Neural cell (in vitro differentiated cells): ENCODE data around the gene POFUT1. TPM values are rescaled to one million over a fixed set of nuclear protein-coding genes. Genes with fewer than 3 reads are reported as not detected.

Experiments used
- H2AFZ ChIP-seq: fragments of 200-600, 300-800 bp; sonication (generic), shearing (Covaris generic); 2 replicates; pipeline ENCODE4 v1.6.0; 2014; ENCODE audit warnings: low read depth, mild to moderate bottlenecking, antibody characterized with exemption, low read length, moderate library complexity
- H3F3A ChIP-seq: fragments of 200-600 bp; shearing (Covaris generic); 2 replicates; pipeline ENCODE4 v1.6.1; 2016; ENCODE audit warnings: mild to moderate bottlenecking, moderate library complexity, mixed read lengths, antibody characterized with exemption, low read length; ENCODE audit not compliant: insufficient read depth, poor library complexity, severe bottlenecking
- H3K27ac ChIP-seq: fragments of 200-600, 300-800 bp; sonication (generic), shearing (Covaris generic); 2 replicates; pipeline ENCODE4 v1.5.1; 2014; ENCODE audit warnings: mild to moderate bottlenecking, low read length, moderate library complexity
- H3K27me3 ChIP-seq: fragments of 300-800, 200-600 bp; sonication (generic), shearing (Covaris generic); 2 replicates; pipeline ENCODE4 v1.6.0; 2014; ENCODE audit warnings: mild to moderate bottlenecking, low read depth, low read length, moderate library complexity; ENCODE audit not compliant: insufficient read depth
- H3K36me3 ChIP-seq: fragments of 300-800, 200-600 bp; sonication (generic), shearing (Covaris generic); 2 replicates; pipeline ENCODE4 v1.5.1; 2014; ENCODE audit warnings: mild to moderate bottlenecking, antibody characterized with exemption, low read length, moderate library complexity; ENCODE audit not compliant: insufficient read depth
- H3K4me2 ChIP-seq: fragments of 300-800, 200-600 bp; sonication (generic), shearing (Covaris generic); 2 replicates; pipeline ENCODE4 v1.6.0; 2014; ENCODE audit warnings: mild to moderate bottlenecking, low read length
- H3K4me3 ChIP-seq: fragments of 300-800, 200-600 bp; sonication (generic), shearing (Covaris generic); 2 replicates; pipeline ENCODE4 v1.5.1; 2014; ENCODE audit warnings: mild to moderate bottlenecking, low read length, moderate library complexity
- H3K79me2 ChIP-seq: fragments of 200-600 bp; shearing (Covaris generic); replicated peaks from 2 replicates; pipeline ENCODE4 v1.6.0; 2014; ENCODE audit warnings: mild to moderate bottlenecking, low read length, moderate library complexity; ENCODE audit not compliant: insufficient read depth
- H3K9ac ChIP-seq: fragments of 300-800, 200-600 bp; sonication (generic), shearing (Covaris generic); 2 replicates; pipeline ENCODE4 v1.6.1; 2016; ENCODE audit warnings: mild to moderate bottlenecking, low read length, mixed read lengths
- H3K9me2 ChIP-seq: fragments of 200-600 bp; shearing (Covaris generic); 2 replicates; pipeline ENCODE4 v1.6.1; 2016; ENCODE audit warnings: mild to moderate bottlenecking, low read length, mixed read lengths; ENCODE audit not compliant: insufficient read depth
- H3K9me3 ChIP-seq: fragments of 200-600, 300-800 bp; sonication (generic), shearing (Covaris generic); 2 replicates; pipeline ENCODE4 v1.6.1; 2016; ENCODE audit warnings: mild to moderate bottlenecking, mixed run types, low read length, moderate library complexity, mixed read lengths
- H4K20me1 ChIP-seq: fragments of 200-600 bp; shearing (Covaris generic); 2 replicates; pipeline ENCODE4 v1.6.1; 2016; ENCODE audit warnings: mild to moderate bottlenecking, mixed run types; ENCODE audit not compliant: insufficient read depth
- EP300 ChIP-seq: fragments of 450-650 bp; conservative IDR thresholded peaks from 2 replicates; pipeline ENCODE4 v1.6.1; 2014; ENCODE audit warnings: antibody characterized with exemption, mild to moderate bottlenecking, moderate library complexity; ENCODE audit not compliant: poor library complexity, severe bottlenecking
- EZH2 ChIP-seq: fragments of 200-600, 300-800 bp; shearing (Covaris generic), sonication (generic); IDR thresholded peaks from 2 replicates; pipeline ENCODE4 v1.6.1; 2014; ENCODE audit warnings: antibody characterized with exemption, low read length, borderline replicate concordance, mild to moderate bottlenecking; ENCODE audit not compliant: insufficient read depth, poor library complexity, severe bottlenecking
- MXI1 ChIP-seq: fragments of 450-650 bp; conservative IDR thresholded peaks from 2 replicates; pipeline ENCODE4 v1.6.1; 2014; ENCODE audit warnings: antibody characterized with exemption, mild to moderate bottlenecking; ENCODE audit not compliant: poor library complexity, severe bottlenecking
- POLR2AphosphoS5 ChIP-seq: IDR thresholded peaks from 2 replicates; pipeline ENCODE4 v1.6.1; 2012
- RAD21 ChIP-seq: fragments of 450-650 bp; conservative IDR thresholded peaks from 2 replicates; pipeline ENCODE4 v1.6.1; 2014; ENCODE audit warnings: antibody characterized with exemption, mild to moderate bottlenecking, moderate library complexity
- SMC3 ChIP-seq: fragments of 450-650 bp; conservative IDR thresholded peaks from 2 replicates; pipeline ENCODE4 v1.6.1; 2014; ENCODE audit warnings: antibody characterized with exemption, mild to moderate bottlenecking, moderate library complexity; ENCODE audit not compliant: poor library complexity
- TAF1 ChIP-seq: IDR thresholded peaks from 2 replicates; pipeline ENCODE4 v1.6.1; 2012; ENCODE audit warnings: low read depth
- polyA plus RNA-seq: library from polyadenylated mRNA; depleted of rRNA; stranded (reverse); fragments of >200 nt; gene quantifications from 2 replicates; pipeline ENCODE4 v1.2.3, GENCODE V29; 2014
- TF ChIP-seq, protein P1 (sequence below): fragments of 450-650 bp; IDR thresholded peaks from 2 replicates; pipeline ENCODE4 v1.5.1; 2014; ENCODE audit warnings: antibody characterized with exemption, mild to moderate bottlenecking, moderate library complexity; ENCODE audit not compliant: poor library complexity, severe bottlenecking
- TF ChIP-seq, protein P2 (sequence below): IDR thresholded peaks from 2 replicates; pipeline ENCODE4 v1.6.1; 2012; ENCODE audit warnings: borderline replicate concordance

The POFUT1 gene
- polyA plus RNA-seq, 1 donor from 2014 or later: 14.0 TPM

DNA sequence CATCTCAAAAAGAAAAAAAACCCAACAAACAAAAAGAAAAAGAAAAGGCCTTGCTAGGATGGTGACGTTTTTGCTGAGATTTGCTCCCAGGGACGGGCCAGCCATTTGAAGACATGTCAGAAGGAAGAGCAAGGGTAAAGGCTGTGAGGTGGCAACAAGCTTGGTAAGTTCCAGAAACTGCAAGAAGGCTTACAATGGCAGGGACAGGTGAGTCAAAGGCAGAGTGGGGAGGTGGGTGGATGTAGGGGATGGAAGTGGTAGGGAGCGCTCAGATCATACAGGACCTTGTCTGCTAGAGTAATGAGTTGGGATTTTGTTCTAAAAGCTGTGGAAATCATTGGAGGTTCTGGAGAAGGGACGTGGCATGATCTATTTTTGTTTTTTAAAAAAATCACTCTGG lies 74.0 kb downstream of the POFUT1 start:
- no peaks in the 10 kb centered on the region for H3K9me2 ChIP-seq
- H4K20me1 ChIP-seq: no peaks in the 10 kb centered on the region
- no peak overlapping the region for H3K4me3 ChIP-seq
- H3K9me3 ChIP-seq: no peaks in the 10 kb centered on the region
- H3K27me3 ChIP-seq: no peaks in the 10 kb centered on the region
- peaks cover 32% of the 10 kb centered on the region for H3K79me2 ChIP-seq
- no peak overlapping the region for H3K4me2 ChIP-seq
- no peaks in the 10 kb centered on the region for H3K36me3 ChIP-seq
- no peaks in the 10 kb centered on the region for H3F3A ChIP-seq
- TF ChIP-seq TAF1 (no peak), SMC3 (no peak), RAD21 (no peak), POLR2AphosphoS5 (no peak), EP300 (no peak), EZH2 (no peak), MXI1 (no peak)
- TF ChIP-seq, protein P1, sequence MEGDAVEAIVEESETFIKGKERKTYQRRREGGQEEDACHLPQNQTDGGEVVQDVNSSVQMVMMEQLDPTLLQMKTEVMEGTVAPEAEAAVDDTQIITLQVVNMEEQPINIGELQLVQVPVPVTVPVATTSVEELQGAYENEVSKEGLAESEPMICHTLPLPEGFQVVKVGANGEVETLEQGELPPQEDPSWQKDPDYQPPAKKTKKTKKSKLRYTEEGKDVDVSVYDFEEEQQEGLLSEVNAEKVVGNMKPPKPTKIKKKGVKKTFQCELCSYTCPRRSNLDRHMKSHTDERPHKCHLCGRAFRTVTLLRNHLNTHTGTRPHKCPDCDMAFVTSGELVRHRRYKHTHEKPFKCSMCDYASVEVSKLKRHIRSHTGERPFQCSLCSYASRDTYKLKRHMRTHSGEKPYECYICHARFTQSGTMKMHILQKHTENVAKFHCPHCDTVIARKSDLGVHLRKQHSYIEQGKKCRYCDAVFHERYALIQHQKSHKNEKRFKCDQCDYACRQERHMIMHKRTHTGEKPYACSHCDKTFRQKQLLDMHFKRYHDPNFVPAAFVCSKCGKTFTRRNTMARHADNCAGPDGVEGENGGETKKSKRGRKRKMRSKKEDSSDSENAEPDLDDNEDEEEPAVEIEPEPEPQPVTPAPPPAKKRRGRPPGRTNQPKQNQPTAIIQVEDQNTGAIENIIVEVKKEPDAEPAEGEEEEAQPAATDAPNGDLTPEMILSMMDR: no peak
- TF ChIP-seq, protein P2, sequence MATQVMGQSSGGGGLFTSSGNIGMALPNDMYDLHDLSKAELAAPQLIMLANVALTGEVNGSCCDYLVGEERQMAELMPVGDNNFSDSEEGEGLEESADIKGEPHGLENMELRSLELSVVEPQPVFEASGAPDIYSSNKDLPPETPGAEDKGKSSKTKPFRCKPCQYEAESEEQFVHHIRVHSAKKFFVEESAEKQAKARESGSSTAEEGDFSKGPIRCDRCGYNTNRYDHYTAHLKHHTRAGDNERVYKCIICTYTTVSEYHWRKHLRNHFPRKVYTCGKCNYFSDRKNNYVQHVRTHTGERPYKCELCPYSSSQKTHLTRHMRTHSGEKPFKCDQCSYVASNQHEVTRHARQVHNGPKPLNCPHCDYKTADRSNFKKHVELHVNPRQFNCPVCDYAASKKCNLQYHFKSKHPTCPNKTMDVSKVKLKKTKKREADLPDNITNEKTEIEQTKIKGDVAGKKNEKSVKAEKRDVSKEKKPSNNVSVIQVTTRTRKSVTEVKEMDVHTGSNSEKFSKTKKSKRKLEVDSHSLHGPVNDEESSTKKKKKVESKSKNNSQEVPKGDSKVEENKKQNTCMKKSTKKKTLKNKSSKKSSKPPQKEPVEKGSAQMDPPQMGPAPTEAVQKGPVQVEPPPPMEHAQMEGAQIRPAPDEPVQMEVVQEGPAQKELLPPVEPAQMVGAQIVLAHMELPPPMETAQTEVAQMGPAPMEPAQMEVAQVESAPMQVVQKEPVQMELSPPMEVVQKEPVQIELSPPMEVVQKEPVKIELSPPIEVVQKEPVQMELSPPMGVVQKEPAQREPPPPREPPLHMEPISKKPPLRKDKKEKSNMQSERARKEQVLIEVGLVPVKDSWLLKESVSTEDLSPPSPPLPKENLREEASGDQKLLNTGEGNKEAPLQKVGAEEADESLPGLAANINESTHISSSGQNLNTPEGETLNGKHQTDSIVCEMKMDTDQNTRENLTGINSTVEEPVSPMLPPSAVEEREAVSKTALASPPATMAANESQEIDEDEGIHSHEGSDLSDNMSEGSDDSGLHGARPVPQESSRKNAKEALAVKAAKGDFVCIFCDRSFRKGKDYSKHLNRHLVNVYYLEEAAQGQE: no peak
- no peak overlapping the region for H3K27ac ChIP-seq
- H2AFZ ChIP-seq: no peak overlapping the region
- no peak overlapping the region for H3K9ac ChIP-seq

- Histone ChIP-seq H3F3A (no peaks in the 10 kb centered on the region), H3K79me2 (peaks cover 32% of the 10 kb centered on the region), H3K27me3 (no peaks in the 10 kb centered on the region), H2AFZ (no peak overlapping the region), H3K9me3 (no peaks in the 10 kb centered on the region), H3K4me3 (no peak overlapping the region), H3K4me2 (no peak overlapping the region), H3K36me3 (no peaks in the 10 kb centered on the region), H3K27ac (no peak overlapping the region), H4K20me1 (no peaks in the 10 kb centered on the region), H3K9me2 (no peaks in the 10 kb centered on the region), H3K9ac (no peak overlapping the region)
- TF ChIP-seq POLR2AphosphoS5 (no peak), EP300 (no peak), SMC3 (no peak), RAD21 (no peak), TAF1 (no peak), EZH2 (no peak), MXI1 (no peak)
- TF ChIP-seq, protein P1: no peak
- TF ChIP-seq, protein P2: no peak
Observed at GRCh38 chr20:32282461-32282860, 74.8 kb downstream of the POFUT1 start.
